Measurements from ENCODE around the gene STXBP5.

STXBP5 gene

DNA sequence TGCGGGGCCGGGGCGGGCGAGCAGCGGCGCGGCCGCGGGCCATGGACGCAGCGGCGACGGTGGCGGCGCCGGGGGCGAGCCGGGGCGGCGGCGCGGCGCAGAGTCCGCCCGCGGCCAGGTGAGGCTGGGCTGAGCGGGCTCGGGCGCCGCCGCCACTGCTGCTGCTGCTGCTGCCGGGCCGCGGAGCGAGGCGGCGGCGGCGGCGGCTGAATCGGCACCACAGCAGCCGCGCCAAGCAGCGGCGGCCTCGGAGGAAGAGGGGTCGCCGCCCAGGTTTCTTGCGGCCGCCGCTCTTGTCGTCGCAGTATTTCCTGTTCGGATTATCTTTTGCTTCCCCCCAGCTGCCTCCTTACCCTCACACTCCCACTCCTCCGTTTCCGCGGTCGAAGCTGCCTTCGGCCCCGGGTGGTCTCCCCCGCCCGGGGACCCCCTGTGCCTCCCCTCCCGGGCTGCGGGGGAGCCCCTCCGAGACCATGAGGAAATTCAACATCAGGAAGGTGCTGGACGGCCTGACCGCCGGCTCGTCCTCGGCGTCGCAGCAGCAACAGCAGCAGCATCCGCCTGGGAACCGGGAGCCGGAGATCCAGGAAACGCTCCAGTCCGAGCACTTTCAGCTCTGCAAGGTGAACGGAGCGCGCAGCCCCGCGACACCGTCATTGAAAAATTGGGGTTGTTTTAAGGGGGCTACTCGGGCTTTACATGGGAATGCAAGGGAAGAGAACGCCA lies at the start of gene STXBP5:
TSS of gene STXBP5 (plus strand) at position 358 of the 726 bp plus-strand sequence. CDS start at position 474, 116 bp downstream.
- DNase-seq = no peak

DNA sequence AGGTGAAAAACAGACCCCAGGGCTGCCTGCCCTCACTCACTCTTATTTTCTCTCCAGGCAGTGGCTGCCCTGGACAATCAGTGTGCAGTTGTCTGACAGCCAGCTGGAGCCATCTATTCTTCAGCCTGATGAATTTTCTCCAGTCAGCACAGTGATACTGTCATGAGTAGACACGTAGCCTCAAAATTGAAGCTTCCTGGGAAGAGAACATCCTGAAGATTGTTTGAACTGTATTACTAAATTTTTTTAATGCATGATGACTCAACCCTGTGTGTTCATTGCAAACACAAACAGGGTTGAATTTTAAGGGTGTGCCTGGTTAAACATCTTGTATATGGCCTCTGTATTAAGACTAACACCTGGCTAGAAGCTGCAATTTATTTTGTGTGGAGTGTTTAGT lies 49.8 kb upstream of the STXBP5 start:
- DNase-seq = no peak

DNA sequence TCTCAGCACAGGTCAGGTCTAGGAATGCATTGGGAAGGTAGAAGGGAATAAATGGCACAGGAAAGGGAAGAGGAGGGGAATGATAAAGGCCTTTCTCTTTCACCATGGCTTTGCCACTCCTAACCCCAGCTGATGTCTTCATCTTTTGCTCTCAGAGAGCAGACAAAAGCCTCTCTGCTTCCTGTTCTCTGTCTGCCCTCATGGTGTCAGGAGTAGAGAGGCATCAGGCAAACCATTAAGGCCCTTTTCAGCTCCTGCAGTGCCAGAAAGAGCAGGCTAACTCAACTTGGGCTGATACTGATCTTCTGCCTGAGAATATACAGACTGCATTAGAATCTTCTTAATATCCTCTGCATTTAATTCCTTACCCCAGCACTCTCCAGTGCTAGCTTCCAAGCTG lies 48.0 kb upstream of the STXBP5 start:
- DNase-seq = no peak

DNA sequence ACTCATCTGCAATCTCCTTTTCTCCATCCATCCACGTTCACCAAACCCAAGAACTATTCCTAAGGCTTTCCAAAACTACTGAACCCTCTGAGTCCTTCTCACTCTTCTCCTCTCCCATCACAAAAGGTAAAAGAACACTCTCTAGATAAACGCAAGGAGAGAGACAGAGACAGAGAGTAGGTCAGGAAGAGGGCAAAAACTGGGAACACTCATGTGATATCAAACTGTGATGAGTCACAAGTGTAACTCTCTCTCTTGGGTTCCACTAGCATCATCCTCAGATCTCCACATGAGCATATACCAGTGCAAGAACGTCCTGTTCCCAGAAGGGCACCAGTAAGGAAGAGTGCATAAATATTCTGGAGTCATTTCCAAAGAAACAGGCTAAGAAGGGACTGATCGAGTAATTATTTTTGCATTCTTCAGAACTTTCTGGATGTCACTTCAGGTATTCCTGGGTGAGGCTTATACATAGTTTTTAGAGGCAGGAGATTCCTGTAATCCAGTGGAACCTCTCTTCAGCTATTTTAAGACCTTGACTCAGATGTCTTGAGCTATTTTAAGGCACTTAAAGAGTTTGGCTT lies 47.3 kb upstream of the STXBP5 start:
- no peak for DNase-seq

DNA sequence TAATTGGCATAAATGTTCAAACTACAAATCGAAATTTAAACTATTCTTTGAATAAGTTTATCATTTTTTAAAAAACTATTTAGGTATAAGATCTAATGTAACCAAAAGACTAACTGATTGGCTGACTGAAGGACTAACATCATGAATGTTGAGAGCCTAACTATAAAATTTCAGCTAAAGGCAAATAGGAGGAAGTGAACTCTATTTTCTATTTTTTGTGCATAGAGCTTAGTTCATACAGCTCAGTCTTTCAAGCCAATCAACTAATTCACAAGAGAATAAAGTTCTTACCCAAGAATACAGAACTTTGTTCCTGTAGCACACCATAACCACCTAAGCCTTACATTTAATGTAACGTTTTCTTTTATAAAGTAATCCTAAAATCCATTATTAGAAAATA lies 46.3 kb upstream of the STXBP5 start:
- DNase-seq = no peak

DNA sequence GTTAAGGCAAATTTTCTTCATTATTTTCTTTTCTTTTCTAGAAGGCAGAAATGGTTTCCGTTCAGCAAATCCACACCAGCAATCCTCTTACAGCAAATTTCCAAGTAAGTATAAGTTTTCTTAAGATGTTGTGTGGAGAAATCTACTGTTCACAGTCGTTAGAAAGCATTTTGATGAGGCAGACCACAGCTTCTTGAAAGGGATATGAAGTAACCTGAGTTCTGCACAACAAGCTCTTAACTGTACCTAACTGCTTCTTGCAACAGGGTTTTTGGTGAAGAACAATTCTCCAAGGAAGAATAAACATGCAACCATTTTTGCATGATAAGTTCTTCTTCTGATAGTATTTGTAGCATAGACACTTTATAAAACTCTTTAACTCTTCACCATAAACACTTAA lies 45.3 kb upstream of the STXBP5 start:
- no peak for DNase-seq

DNA sequence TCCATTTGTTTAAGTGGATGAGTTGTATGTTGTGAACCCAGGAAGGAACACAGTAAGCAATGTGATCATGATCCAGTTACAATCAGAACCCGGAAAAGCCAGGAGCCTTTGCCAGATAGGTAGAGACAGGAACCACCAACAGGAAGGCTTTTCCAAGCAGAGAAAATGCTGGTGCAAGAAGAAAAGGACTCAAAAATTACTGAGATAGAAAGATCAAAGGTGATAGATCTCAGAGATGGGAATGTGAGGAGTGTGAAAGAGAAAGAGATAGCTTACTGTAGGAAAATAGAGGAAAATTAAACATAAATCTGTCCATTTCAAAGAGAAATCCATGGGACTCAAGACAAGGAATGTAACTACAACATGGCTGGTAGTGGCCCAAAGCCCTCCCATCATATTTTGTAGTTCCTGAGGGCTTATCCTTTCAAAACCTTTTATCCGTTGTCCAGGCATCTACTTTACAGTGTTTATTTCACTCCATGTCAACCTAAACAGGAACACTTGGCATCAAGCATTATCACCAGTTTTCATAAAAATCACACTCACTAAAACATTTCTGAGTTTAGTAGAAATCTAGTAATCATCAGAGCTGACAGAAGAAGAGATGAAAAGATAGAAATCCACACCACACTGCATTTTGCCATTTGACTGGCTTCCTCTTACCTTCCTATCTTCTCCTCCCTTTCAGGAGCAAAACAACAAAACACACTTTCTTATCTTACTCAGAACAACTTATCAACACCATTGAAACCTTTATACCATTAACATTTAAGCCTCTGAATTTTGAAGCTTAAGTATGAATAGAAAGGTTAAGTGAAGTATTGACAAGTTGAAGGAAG lies 44.5 kb upstream of the STXBP5 start:
- DNase-seq = no peak

DNA sequence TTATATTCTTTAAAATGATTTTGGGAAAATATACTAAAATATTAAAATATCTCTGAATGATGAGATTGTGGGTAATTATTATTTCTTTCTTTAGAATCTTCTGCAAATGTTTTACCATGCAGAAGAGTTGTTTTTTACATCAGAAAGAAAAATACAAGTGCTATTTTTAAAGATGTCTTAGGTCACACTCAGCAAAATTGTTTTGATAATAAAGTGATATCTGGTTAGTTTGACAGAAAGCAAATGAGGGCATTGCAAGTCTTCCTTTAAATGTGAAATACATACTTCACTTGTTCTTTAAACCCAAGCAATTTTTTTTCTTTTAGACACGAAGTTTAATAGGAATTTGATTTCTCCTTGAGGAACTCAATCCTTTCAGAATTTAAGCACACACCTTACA lies 43.6 kb upstream of the STXBP5 start:
- DNase-seq = no peak

DNA sequence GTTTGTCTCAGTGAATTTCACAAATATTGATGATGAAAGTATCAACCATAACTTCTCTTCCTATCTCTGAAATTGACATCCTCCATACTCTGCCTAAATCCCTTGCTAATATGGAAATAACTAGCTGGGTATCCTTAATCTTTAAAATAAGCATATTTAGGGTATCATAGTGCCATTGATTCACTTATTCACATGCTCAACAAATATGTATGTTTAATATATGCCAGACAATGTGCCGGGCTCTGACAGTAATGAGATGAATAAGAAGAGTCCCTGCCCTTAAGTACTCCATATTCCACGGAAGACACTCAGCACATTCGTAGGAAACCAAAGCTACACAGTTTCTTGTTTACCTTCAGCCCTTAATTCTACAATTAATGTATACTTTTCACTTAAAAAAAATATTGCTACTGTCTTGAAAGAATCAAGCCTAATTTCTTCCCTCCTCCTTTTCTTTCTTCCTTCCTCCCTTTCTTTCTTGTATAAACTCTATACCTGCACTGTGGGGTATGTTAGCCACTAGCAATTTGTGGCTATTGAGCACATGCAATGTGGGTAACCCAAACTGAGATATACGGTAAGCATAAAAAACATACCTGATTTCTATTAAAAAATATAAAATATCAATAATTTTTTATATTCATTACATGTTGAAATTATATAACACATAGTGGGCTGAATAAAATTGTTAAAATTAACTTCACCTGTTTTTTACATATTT lies 42.8 kb upstream of the STXBP5 start:
- DNase-seq = no peak

DNA sequence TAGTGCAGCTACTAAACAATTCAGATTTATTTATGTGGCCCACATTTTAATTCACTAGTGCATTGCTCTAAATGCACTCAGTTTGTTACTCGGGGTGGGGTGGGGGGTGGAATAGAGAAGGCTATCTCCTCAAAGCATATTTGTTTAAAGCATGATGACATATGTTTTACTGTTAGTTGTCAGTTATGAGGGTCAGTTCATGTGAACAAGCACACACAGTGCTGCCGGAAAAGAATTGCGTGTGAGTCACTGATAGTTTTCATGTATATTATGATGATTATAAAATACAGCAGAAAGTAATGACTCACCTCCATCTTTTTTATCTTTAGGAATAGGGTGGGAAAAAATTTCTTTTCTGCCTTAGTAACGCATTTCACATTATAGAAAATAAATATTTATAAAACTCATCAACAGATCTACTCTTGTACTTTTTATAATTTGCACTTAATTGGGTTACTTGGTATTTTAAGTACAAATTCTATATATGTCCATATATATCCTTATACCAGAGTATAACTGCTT lies 42.2 kb upstream of the STXBP5 start:
- DNase-seq = no peak

DNA sequence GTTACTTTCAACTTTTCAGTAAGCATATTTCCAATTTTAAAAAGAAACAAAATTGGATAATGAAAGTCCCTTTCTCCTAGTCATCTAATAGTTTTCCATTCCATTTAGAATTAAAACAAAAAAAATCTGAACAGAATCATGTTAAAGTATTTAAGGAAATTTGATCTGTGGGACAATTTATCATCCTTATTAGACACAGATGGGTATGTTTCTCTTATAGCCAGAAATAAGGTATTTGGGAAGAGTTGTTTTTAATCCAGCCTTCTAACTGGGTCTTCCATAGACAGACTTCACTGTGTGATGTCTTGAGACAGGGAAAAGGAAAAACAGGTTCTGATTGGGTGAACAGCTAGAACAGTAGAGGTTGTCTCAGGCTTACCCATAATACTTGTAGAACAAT lies 39.5 kb upstream of the STXBP5 start:
- DNase-seq = no peak

DNA sequence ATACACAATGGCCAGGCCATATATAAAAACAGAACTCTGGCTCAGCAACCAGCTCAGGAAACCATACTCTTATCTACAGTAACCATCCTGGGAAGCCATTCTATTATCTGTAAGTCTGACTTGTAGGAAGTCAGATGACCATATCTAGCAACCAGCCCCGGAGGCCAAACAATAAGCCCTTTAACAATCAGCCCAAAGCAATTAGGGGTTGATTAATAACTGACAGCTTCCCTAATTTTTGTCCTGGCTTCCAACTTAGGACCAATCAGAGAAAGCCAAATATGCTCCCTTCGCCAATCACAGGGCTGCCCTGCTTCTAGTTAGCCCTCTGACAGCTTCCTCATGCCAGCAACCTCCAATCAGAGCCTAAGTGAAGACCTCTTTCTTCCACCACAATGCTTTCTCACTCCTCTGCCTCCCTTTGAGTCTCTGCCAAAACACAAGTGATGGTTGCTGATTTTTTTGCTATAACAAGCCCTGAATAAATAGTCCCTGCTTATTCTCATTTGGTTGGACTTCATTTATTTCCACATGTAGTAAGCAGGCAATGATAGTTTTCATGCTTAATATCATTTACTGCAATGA lies 37.8 kb upstream of the STXBP5 start:
- no peak for DNase-seq

DNA sequence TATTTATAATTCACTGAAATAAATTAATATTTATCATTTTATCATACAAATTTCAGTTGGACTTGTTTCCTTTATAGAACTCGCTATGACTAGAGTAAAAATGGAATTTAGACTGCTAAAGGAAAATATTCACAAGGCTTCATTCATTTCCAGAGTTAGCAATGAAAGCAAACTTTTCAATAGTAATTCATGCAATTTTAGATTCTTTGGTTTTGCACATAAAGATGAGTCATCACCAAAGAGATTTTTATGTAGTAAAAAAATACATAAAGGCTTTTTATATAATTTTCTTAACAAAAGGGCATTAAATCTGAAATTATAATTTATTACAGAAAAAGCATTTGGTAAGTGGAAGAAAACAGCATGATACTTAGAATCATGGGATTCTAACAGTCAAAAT lies 37.2 kb upstream of the STXBP5 start:
- no peak for DNase-seq

DNA sequence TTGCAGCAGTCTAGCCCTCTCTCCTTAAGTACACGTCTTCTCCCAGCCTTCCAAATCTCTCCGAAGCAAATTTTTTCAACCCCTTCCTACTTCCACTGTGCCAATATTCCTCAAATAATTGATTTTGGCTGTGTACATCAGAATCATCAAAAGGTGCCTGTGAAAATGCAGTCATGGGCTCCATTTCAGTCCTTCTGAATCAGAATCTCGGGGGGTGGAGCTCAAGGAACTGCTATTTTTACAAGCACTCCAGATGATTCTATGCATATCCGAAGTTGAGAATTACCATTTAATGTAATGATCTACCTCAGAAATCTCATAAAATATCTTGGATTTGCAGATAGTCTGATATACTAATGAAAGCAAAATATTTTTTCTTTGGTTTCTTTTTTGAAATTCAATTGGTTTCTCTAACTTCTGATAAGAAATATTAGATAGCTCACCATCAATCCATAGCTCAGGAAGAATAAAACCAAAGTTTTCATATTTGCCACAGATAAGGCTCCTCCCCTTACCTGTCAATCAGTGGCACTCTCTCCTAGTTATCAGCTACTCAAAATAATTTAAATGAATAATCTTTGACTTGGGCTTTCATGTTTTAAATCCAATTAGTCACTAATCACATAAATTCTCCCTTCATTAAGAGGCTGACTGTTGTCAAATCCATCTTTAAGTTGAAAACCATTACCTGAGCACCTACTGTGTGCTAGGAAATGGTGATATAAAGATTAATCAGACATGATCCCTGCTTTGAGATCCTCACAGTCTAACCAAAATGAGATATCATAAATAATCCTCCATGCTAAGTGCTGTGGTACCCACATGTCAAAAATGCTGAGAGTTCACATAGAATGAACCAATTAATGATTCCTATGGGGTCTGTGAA lies 36.4 kb upstream of the STXBP5 start:
- DNase-seq = no peak

DNA sequence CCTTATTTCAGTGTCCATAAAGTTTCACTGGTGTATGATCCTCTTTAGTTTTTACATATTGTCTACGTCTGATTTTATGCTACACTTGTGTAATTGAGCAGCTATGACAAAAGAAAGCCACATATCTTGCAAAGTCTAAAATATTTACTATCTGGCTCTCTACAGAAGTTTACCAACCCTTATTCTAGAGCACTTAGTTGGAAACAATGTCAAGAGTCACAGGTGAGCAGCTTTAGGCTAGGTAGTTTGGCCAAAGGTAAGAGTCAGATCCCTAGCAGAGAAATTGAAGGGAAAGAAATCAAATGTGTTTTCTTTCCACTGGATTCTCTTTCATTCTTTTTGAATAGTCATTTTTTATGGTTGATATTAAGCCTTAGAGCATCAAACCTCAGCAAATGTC lies 34.7 kb upstream of the STXBP5 start:
- DNase-seq = no peak

DNA sequence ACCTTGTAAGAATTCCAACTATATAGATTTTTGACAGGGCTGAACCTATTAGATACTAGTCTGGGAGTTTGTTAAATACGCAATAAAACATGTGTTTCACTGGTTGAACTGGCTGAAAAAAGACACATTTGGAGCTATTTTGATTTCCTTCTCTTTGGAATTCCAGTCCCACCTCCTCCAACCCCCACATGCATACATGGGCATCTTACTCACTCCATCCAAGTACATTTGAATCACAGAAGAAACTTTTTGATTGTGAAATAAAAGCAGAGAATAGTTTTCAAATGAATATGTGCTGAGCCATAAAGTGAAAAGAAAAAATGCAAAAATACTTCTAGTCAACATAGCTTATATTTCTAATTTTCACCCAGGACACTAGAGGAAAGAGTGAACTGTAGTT lies 33.9 kb upstream of the STXBP5 start:
- DNase-seq = no peak

DNA sequence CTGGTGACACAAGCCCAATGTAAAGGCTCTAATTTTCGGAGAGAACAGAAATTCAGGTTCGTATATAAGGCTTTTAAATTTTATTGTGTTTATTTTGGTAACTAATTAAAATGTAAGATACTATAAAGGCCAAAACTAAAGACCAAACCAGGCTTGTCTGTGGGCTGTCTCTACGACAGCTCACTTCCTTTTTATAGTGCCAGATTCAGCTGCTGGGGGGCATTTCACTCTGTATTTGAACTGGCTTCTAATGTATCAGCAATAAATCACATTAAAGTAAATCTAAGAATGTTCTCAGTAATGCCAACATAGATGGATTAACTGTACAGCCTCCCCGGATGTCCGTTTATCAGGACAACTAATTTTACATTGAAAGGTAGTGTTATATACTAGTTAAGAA lies 31.1 kb upstream of the STXBP5 start:
- DNase-seq = no peak

DNA sequence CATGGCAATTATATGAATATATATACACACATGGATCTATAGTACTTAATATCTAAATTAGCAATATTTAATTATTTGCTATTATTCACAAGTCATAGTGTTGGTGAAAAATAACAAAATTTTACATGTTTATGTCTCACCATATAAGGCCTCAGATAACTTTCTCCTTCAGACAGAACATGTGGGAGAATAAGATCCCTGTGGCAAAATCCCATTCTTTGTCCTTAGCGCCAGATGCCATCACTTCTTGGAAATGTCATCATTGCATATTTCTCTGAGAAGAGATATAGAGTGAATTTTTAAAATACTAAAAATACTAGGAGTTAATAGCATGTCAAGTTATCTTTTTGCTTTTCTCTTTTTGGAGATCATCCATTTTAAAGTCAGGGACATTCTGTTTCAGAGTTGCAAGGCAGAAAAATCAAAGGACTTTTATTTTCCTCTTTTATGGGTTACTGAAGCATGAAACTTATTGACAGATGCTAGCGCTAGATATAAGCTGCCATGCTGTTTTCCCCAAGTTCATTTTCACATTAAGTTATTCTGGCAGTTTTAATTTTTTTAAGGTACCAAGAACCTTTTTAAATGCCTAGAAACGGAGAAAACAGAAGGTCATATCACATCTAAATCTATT lies 30.4 kb upstream of the STXBP5 start:
- DNase-seq = no peak

DNA sequence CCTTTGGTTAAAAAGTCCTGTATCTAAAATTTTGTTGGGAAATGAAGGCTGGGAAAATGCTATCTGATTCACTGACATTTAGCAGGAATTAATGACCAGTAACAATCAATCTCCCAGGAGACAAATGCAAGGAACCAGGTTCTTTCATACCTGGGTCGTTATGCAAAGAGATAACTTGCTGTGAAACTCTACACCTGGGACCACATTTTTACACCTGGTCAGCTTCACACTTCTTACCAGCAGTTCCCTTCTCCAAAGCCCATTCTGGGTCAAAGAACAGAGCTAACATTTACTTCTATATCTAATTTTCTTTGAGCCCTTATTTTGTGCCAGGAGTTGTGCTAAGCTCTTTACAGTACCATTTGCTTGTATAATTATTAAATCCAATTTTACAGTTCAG lies 27.4 kb upstream of the STXBP5 start:
- no peak for DNase-seq

DNA sequence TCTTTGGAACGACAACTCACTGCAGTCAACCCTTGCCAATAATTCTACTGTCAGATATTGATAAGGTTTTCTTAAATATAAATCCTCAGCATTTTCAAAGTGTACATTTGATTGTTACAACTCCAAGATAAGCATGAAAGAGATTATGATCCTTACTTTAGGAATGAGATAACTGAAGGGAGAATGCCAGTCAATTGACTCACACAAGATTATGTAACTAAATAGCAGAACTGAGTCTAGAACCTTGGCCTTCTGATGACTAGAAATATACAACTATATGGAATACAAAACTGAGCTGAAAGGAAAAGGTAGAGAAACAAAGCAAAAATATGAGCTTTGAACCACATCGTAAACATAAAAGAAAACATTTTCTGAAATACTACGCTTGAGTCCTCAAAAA lies 26.9 kb upstream of the STXBP5 start:
- DNase-seq = no peak

DNA sequence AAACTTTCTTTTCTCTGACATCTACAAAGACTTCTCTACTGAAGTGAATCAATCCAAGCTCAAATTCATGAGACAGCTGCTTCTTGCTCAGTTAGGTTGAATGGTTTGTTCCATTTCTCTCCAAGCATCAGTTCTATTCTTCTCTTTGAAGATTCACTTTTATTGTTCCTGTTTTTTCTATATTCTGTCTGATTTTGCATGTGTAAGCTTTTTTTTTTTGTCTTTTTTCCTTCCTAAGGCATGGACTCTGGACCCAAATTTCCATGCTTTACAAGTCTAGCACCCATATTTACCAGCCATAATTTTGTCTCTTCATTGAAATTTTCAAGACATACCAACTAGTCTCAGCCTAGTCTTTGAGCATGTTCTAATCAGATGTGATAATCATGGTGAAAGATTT lies 25.9 kb upstream of the STXBP5 start:
- no peak for DNase-seq

All from DMS 273 treated with DMSO at 0.1 percent for 48 hours (cell line).